HEK293 (cell line): ENCODE data around the gene ZDHHC1.
"Not testable (repeated sequence)": the region's sequence is repeated elsewhere in the genome, so short reads cannot be mapped to it uniquely, and the experiment has no call there.

ENCODE experiments used
- CTCF ChIA-PET: fragments of 350-600 bp; formaldehyde crosslinking; extraction: SDS; loops from one replicate; lab custom pipeline; 2021; ENCODE audit warnings: antibody characterized with exemption; lab: Yijun Ruan, JAX
- POLR2A ChIA-PET: fragments of 300-600 bp; formaldehyde crosslinking; extraction: SDS; loops from one replicate; lab custom pipeline; 2020; ENCODE audit warnings: antibody characterized with exemption, inconsistent platforms; lab: Yijun Ruan, JAX
- H3K27ac ChIP-seq: fragments of 200-500 bp; sonication (Bioruptor generic); 2 replicates; pipeline ENCODE4 v1.5.1; 2014; ENCODE audit warnings: low read depth, low read length, control low read depth, inconsistent platforms; ENCODE audit errors: extremely low read depth
- H3K36me3 ChIP-seq, 2 experiments: fragments of 200-500 bp in 1 of 2; sonication (Bioruptor generic) in 1 of 2; 1 replicate in 1 of 2; 2 replicates in 1 of 2; pipeline ENCODE4 v1.5.1; 2014 to 2017; ENCODE audit warnings: inconsistent platforms in 2 of 2, low read length in 2 of 2; ENCODE audit not compliant: control insufficient read depth in 2 of 2, insufficient read depth in 1 of 2
- H3K4me1 ChIP-seq: fragments of 200-500 bp; sonication (Bioruptor generic); 2 replicates; pipeline ENCODE4 v1.5.1; 2014; ENCODE audit warnings: mild to moderate bottlenecking, low read length, inconsistent platforms; ENCODE audit not compliant: control insufficient read depth, insufficient read depth
- H3K4me3 ChIP-seq: 2 replicates; pipeline ENCODE4 v1.5.1; 2011; ENCODE audit warnings: low read depth, mild to moderate bottlenecking, control low read depth, low read length, moderate library complexity
- H3K9me3 ChIP-seq: fragments of 200-500 bp; sonication (Bioruptor generic); 2 replicates; pipeline ENCODE4 v1.5.1; 2014; ENCODE audit warnings: low read depth, low read length, inconsistent platforms; ENCODE audit not compliant: control insufficient read depth, insufficient read depth
- MZF1 ChIP-seq: fragments of 450-650 bp; formaldehyde crosslinking; IDR thresholded peaks from 2 replicates; pipeline ENCODE4 v1.5.1; 2017; ENCODE audit warnings: missing biosample characterization, missing genetic modification characterization, borderline replicate concordance
- OVOL3 ChIP-seq: fragments of 450-650 bp; formaldehyde crosslinking; IDR thresholded peaks from 2 replicates; pipeline ENCODE4 v1.5.1; 2016; ENCODE audit warnings: missing biosample characterization, missing genetic modification characterization
- PRDM1 ChIP-seq: fragments of 450-650 bp; formaldehyde crosslinking; IDR thresholded peaks from 2 replicates; pipeline ENCODE4; 2016; ENCODE audit warnings: missing biosample characterization, missing genetic modification characterization
- RBAK ChIP-seq: fragments of 450-650 bp; formaldehyde crosslinking; IDR thresholded peaks from 2 replicates; pipeline ENCODE4 v1.5.1; 2016; ENCODE audit warnings: missing biosample characterization, missing genetic modification characterization
- WT1 ChIP-seq: fragments of 450-650 bp; formaldehyde crosslinking; IDR thresholded peaks from 2 replicates; pipeline ENCODE4 v1.5.1; 2016; ENCODE audit warnings: missing biosample characterization, missing genetic modification characterization
- YY2 ChIP-seq: fragments of 450-650 bp; formaldehyde crosslinking; IDR thresholded peaks from 2 replicates; pipeline ENCODE4 v1.5.1; 2016; ENCODE audit warnings: missing biosample characterization, missing genetic modification characterization
- ZBTB1 ChIP-seq: fragments of 450-650 bp; formaldehyde crosslinking; IDR thresholded peaks from 2 replicates; pipeline ENCODE4 v1.5.1; 2016; ENCODE audit warnings: missing biosample characterization, missing genetic modification characterization
- ZBTB21 ChIP-seq: fragments of 450-650 bp; formaldehyde crosslinking; IDR thresholded peaks from 2 replicates; pipeline ENCODE4 v1.5.1; 2017; ENCODE audit warnings: missing biosample characterization, missing genetic modification characterization
- ZNF133 ChIP-seq: fragments of 450-650 bp; formaldehyde crosslinking; IDR thresholded peaks from 2 replicates; pipeline ENCODE4 v1.5.1; 2016; ENCODE audit warnings: missing biosample characterization, missing genetic modification characterization
- ZNF140 ChIP-seq: fragments of 450-650 bp; formaldehyde crosslinking; IDR thresholded peaks from 2 replicates; pipeline ENCODE4 v1.5.1; 2016; ENCODE audit warnings: missing biosample characterization, missing genetic modification characterization
- ZNF223 ChIP-seq: fragments of 450-650 bp; formaldehyde crosslinking; IDR thresholded peaks from 2 replicates; pipeline ENCODE4 v1.5.1; 2016; ENCODE audit warnings: missing biosample characterization, missing genetic modification characterization
- ZNF248 ChIP-seq: fragments of 450-650 bp; formaldehyde crosslinking; IDR thresholded peaks from 2 replicates; pipeline ENCODE4 v1.5.1; 2017; ENCODE audit warnings: missing biosample characterization, missing genetic modification characterization
- ZNF311 ChIP-seq: fragments of 450-650 bp; formaldehyde crosslinking; IDR thresholded peaks from 2 replicates; pipeline ENCODE4 v1.5.1; 2017; ENCODE audit warnings: missing biosample characterization, missing genetic modification characterization, borderline replicate concordance
- ZNF510 ChIP-seq: fragments of 450-650 bp; formaldehyde crosslinking; IDR thresholded peaks from 2 replicates; pipeline ENCODE4 v1.5.1; 2018; ENCODE audit warnings: mild to moderate bottlenecking, missing genetic modification characterization, missing biosample characterization; ENCODE audit not compliant: insufficient replicate concordance
- ZNF518A ChIP-seq: fragments of 450-650 bp; formaldehyde crosslinking; conservative IDR thresholded peaks from 2 replicates; pipeline ENCODE4 v1.5.1; 2016; ENCODE audit warnings: low read depth, missing biosample characterization, missing genetic modification characterization
- ZNF555 ChIP-seq: fragments of 450-650 bp; formaldehyde crosslinking; conservative IDR thresholded peaks from 2 replicates; pipeline ENCODE4 v1.5.1; 2017; ENCODE audit warnings: missing biosample characterization, mild to moderate bottlenecking, missing genetic modification characterization, inconsistent platforms
- ZNF558 ChIP-seq: fragments of 450-650 bp; formaldehyde crosslinking; IDR thresholded peaks from 2 replicates; pipeline ENCODE4 v1.5.1; 2016; ENCODE audit warnings: missing biosample characterization, missing genetic modification characterization
- ZNF560 ChIP-seq: fragments of 450-650 bp; formaldehyde crosslinking; IDR thresholded peaks from 2 replicates; pipeline ENCODE4 v1.5.1; 2017; ENCODE audit warnings: missing biosample characterization, missing genetic modification characterization, borderline replicate concordance
- ZNF654 ChIP-seq: fragments of 450-650 bp; formaldehyde crosslinking; IDR thresholded peaks from 2 replicates; pipeline ENCODE4 v1.5.1; 2016; ENCODE audit warnings: low read depth, missing biosample characterization, missing genetic modification characterization
- ZNF664 ChIP-seq: fragments of 450-650 bp; formaldehyde crosslinking; IDR thresholded peaks from 2 replicates; pipeline ENCODE4 v1.5.1; 2016; ENCODE audit warnings: missing biosample characterization, missing genetic modification characterization
- ZNF791 ChIP-seq: fragments of 450-650 bp; formaldehyde crosslinking; IDR thresholded peaks from 2 replicates; pipeline ENCODE4 v1.5.1; 2016; ENCODE audit warnings: missing biosample characterization, missing genetic modification characterization
- TF ChIP-seq, protein P1 (sequence below): fragments of 450-650 bp; formaldehyde crosslinking; IDR thresholded peaks from 2 replicates; pipeline ENCODE4 v1.5.1; 2016; ENCODE audit warnings: missing biosample characterization, missing genetic modification characterization, low read depth
- TF ChIP-seq, protein P2 (sequence below): fragments of 450-650 bp; formaldehyde crosslinking; IDR thresholded peaks from 2 replicates; pipeline ENCODE4 v1.5.1; 2016; ENCODE audit warnings: missing biosample characterization, missing genetic modification characterization
- TF ChIP-seq, protein P3 (sequence below): fragments of 450-650 bp; formaldehyde crosslinking; IDR thresholded peaks from 2 replicates; pipeline ENCODE4 v1.5.1; 2016; ENCODE audit warnings: missing biosample characterization, missing genetic modification characterization

Gene ZDHHC1

GRCh38 chr16:67357561-67357960, 58.7 kb downstream of the ZDHHC1 start (continued):
- TF ChIP-seq, protein P1, sequence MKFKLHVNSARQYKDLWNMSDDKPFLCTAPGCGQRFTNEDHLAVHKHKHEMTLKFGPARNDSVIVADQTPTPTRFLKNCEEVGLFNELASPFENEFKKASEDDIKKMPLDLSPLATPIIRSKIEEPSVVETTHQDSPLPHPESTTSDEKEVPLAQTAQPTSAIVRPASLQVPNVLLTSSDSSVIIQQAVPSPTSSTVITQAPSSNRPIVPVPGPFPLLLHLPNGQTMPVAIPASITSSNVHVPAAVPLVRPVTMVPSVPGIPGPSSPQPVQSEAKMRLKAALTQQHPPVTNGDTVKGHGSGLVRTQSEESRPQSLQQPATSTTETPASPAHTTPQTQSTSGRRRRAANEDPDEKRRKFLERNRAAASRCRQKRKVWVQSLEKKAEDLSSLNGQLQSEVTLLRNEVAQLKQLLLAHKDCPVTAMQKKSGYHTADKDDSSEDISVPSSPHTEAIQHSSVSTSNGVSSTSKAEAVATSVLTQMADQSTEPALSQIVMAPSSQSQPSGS, result no peak
- TF ChIP-seq ZNF133 (tag by site-specific recombination) (no peak), ZNF311 (tag by site-specific recombination) (no peak), PRDM1 (no peak), YY2 (tag by site-specific recombination) (no peak)

- POLR2A ChIA-PET, result no interaction called here
- Histone ChIP-seq H3K27ac (no peak overlapping the region), H3K4me1 (no peaks in the 10 kb centered on the region), H3K4me3 (no peak overlapping the region), H3K9me3 (no peaks in the 10 kb centered on the region), H3K36me3 (no peaks in the 10 kb centered on the region)
- CTCF ChIA-PET, result interaction anchor here (0.7 to 1.1 kb wide), 3 partner anchors 29 to 111 kb away, joined by 3 to 4 read pairs (median 3); no protein-coding TSS in a partner anchor
- TF ChIP-seq WT1 (tag by site-specific recombination), result peak; percentile 94
- no peak for TF ChIP-seq ZNF248 (tag by site-specific recombination)
Observed at GRCh38 chr16:67356396-67356795, 59.9 kb downstream of the ZDHHC1 start.

- H3K9me3 ChIP-seq, H3K27ac ChIP-seq, POLR2A ChIA-PET, H3K36me3 ChIP-seq, H3K4me1 ChIP-seq, H3K4me3 ChIP-seq: not testable (repeated sequence)
- CTCF ChIA-PET, result interaction anchor here (0.5 to 1.5 kb wide), 5 partner anchors 21 to 151 kb away, joined by 3 to 5 read pairs (median 4); no protein-coding TSS in a partner anchor
- TF ChIP-seq ZNF518A (peak; percentile 94), RBAK (0 out of 2 replicates have a peak, but pooled peaks have one; percentile 32), ZNF558 (tag by site-specific recombination) (peak; percentile 62; the same call in 1 of the 2 replicates), ZBTB1 (tag by site-specific recombination) (0 out of 2 replicates have a peak, but pooled peaks have one; percentile 31), ZNF140 (tag by site-specific recombination) (peak; percentile 76; the same call in 1 of the 2 replicates), ZNF654 (peak; percentile 40; the same call in 1 of the 2 replicates), ZNF560 (peak; percentile 85), ZBTB21 (tag by site-specific recombination) (peak; percentile 71), ZNF555 (tag by site-specific recombination) (peak; percentile 94), OVOL3 (tag by site-specific recombination) (peak; percentile 64; the same call in 1 of the 2 replicates), MZF1 (tag by site-specific recombination) (peak; percentile 53; the same call in 1 of the 2 replicates), ZNF510 (tag by site-specific recombination) (peak; percentile 74), ZNF791 (tag by site-specific recombination) (peak; percentile 79; the same call in 1 of the 2 replicates), ZNF223 (tag by site-specific recombination) (peak; percentile 73; the same call in 1 of the 2 replicates), ZNF664 (tag by site-specific recombination) (peak; percentile 84)
- TF ChIP-seq, protein P2, sequence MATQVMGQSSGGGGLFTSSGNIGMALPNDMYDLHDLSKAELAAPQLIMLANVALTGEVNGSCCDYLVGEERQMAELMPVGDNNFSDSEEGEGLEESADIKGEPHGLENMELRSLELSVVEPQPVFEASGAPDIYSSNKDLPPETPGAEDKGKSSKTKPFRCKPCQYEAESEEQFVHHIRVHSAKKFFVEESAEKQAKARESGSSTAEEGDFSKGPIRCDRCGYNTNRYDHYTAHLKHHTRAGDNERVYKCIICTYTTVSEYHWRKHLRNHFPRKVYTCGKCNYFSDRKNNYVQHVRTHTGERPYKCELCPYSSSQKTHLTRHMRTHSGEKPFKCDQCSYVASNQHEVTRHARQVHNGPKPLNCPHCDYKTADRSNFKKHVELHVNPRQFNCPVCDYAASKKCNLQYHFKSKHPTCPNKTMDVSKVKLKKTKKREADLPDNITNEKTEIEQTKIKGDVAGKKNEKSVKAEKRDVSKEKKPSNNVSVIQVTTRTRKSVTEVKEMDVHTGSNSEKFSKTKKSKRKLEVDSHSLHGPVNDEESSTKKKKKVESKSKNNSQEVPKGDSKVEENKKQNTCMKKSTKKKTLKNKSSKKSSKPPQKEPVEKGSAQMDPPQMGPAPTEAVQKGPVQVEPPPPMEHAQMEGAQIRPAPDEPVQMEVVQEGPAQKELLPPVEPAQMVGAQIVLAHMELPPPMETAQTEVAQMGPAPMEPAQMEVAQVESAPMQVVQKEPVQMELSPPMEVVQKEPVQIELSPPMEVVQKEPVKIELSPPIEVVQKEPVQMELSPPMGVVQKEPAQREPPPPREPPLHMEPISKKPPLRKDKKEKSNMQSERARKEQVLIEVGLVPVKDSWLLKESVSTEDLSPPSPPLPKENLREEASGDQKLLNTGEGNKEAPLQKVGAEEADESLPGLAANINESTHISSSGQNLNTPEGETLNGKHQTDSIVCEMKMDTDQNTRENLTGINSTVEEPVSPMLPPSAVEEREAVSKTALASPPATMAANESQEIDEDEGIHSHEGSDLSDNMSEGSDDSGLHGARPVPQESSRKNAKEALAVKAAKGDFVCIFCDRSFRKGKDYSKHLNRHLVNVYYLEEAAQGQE (tag by site-specific recombination), result peak; percentile 74; the same call in 1 of the 2 replicates
- TF ChIP-seq, protein P3, sequence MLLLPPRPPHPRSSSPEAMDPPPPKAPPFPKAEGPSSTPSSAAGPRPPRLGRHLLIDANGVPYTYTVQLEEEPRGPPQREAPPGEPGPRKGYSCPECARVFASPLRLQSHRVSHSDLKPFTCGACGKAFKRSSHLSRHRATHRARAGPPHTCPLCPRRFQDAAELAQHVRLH (tag by site-specific recombination), result peak; percentile 70
Observed at GRCh38 chr16:67352463-67352862, 63.8 kb downstream of the ZDHHC1 start.
